Erythroblast (primary cell): ENCODE data around the gene NSF.

Source experiments
- GATA1 ChIP-seq: IDR thresholded peaks from 2 replicates; pipeline ENCODE4 v1.6.1; 2011; ENCODE audit warnings: low read depth, mild to moderate bottlenecking, control low read depth, low read length, moderate library complexity
- POLR2A ChIP-seq: IDR thresholded peaks from 2 replicates; pipeline ENCODE4 v1.6.1; 2011; ENCODE audit warnings: mild to moderate bottlenecking, low read length

GRCh38 chr17:46785696-46786095, 195.2 kb downstream of the NSF start:
- TF ChIP-seq POLR2A (no peak), GATA1 (no peak)
